Stimulated activated CD8-positive, alpha-beta memory T cell treated with anti-CD3 and anti-CD28 coated beads, Interleukin-2, amount 100 ng/mL, for 48 hours (primary cell): ENCODE results near the gene ELMO1.

Experiments used
- DNase-seq, 2 donors: peaks; one replicate each; pipeline ENCODE4 v3.0.0-alpha.2; 2020; ENCODE audit warnings: low read depth in 2 of 2

ELMO1 gene

DNA sequence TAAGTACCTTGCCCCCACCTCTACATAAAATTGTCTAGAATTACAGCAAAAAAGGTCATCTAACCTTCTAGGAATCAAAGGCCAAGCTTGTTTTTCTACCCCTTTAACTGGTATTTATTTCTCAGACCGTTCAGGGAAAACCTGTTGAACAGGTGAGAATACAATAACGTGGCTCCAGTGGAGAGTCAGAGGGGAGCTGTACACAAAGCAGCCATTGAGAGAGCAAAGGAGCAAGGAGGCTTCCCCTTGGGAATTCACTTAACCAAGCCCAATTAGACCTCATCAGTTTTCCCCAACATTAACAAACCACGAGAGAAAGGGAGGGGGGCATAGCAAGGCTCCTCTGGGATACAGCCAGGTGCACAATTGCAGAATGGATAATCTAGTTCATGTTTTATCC, 101.9 kb downstream of the ELMO1 start:
- DNase-seq = no peak

DNA sequence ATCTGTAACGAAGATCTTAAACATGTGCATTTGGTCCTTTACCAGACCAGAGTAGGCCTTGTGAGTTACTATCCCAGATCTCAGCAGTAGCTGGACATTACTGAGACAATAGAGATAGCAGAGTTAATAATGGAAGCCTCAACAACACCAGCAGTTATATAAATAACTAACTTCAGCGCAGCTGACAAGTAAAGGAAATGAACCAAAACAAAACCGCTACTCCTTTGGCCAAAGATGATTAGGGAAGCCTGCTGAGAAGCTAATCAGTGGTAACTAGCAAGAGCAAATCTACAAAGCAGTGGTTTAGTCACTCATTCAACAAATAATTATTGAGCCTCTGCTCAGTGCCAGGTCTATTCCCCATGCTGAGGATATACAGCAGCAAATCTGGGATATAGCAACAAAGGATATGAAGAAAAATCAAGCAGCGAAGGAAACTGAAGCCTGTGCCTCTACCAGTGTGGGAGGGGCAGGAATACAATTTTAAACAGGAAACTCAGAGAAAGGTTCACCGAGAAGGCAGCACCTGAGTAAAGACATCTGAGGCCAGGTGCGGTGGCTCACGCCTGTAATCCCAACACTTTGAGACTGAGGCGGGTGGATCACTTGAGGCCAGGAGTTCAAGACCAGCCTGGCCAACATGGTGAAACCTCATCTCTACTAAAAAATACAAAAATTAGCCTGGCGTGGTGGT, 103.6 kb downstream of the ELMO1 start:
- no peak for DNase-seq

DNA sequence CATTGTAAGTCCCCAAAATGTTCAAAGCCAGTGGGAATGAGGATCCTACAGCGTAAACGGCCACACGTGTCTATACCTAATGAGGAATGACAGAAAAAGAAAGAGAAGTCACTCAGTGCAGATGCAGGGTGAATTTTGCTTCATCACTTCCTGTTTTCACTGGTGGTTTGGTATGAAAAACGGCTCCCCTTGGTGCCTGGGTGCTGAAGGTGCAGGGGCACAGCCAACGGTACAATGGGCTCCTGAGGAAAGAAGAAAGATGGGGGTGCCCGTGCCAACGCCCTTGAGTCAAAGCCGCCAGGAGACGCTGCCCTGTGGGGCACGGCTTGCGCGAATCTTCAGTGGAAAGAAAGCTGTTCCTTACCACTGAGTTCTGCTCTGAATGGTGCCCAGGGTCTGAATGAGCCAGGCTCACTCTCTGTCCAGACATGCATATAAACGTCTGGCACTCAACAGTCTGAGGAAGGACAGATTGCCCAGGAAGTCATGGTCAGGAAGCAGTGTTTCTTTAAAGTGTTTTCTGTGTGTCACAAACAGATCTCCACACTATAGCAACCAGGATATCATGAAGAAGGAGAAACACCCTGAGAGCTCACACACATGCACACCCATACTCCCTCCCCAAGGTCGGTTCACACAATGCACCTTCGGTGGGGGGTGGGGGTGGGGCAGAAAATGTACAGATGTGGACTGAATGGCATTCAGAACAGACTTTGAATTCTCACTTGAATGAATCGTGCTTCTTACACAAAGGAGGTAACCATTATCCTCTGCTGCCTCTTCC, 105.8 kb downstream of the ELMO1 start:
- peak; percentile 41 to 54 for DNase-seq

DNA sequence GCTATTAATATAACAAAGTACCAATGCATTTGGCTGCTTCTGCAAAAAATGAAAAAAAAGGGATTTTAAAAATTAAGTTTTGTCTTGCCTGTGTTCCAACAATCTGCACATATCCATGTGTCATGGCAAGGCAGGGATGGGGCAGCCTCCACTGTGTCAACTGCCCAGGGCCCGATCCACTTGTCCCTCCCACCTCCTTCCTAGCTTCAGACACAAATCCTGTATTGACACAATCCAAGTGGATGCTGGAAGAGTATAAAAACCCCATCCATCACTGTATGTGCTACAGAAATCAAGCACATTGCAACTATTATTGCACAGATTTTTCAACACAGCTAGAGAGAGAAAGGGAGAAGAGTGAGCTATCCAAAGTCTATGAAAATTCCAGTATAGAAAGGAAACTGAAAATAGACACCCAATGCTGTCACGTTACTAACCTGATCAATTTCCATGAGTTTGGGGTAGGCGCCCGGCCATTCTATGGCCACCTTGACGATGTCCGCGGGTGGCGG, 106.4 kb downstream of the ELMO1 start:
- DNase-seq = no peak

DNA sequence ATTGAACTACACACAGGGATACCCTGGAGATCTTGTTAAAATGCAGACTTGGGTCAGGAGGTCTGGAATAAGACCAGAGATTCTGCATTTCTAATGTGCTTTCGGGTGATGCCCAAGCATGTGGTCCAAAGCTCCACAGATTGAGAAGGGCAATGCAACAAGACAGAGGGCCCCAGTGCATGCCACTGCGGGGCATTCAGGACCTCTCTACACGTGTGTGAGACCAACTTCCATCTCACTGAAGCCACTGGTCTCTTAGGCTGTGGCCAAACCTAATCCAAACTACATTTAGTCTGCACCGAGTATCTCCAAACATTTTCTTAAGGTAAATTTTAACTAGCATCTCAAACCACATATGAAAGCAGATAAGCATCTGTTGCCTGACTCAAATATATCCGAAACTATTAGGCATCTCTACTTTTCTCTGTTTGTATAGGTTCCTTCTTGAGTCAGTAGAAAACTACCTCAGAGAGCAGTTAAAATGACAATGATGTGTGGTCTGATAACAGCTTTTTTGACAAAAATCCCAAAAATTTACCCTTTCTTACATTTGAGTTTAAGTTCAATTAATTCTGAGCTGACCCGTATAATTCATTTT, 107.5 kb downstream of the ELMO1 start:
- no peak for DNase-seq

DNA sequence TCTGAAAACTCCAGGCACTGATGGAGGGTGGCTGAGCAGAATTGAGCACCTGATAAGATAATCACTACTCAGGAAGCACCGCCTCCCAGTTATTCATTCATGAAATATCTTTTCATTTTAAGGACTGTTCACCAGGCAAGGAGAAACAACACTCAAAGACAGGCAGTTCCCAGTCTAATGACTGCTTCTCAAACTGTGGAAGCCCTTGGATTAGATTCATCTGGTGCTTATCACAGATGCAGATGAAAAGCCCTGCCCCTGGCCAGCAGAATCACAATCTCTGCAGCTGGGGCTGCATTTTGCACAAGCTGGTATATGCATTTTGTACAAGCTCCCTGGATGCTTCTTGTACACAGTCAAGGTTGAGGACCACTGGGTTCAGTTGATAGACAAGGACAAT, 109.7 kb downstream of the ELMO1 start:
- DNase-seq = no peak

DNA sequence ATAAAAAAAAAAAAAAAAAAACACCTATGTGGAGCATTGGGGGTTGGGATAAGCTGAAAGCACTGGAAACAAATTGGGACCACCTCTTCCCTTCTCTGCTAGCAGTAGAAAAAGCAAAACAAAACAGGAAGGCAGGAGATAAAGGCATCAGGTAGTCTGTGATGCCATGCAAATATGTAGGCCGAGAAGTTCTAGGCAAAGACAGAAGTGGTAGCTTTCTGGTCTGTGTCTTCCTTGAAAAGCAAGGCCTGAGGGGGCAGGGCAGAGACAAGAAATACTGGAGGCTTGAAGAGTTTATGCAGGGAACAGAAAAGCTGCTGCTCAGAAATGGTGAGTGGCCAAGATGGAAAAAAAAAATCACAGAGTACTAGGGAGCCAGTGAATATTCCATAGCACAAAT, 111.1 kb downstream of the ELMO1 start:
- no peak for DNase-seq

DNA sequence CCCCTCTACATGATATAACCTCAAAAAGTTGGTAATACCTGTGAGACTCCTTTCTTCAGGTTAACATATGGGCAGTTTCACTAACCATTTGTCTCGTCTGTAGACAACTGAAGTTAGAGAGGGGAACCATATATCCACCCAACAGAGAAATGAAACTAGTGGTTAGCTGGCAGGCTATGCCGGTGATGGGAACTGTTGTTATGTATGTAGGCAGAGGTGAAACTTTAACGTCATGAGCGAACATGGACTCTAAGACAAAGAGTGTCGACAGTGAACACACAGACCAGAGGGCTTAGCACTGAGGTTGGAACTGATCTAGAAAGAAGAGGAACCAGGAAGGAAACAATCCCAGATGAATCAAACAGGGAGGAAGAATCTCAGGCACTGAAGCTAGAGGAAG, 112.4 kb downstream of the ELMO1 start:
- no peak for DNase-seq

DNA sequence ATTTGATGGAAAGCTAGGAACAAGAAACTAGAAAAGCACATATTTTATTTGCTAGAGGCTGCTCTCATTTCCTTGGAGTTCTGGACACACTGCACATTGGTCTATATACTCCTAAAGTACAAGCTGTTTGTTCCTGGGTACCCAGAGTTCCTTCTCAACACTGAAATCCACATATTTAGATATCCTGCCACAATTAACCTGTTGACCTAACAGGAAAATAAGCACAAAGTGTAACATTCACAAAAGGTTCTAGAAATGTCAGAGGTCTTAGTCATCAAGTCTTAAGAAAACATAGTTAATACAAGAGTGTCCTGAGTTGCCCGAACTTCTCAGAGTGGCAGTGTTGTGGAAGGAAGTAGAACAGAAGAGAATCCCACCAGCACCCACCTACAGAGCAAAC, 115.6 kb downstream of the ELMO1 start:
- no peak for DNase-seq

DNA sequence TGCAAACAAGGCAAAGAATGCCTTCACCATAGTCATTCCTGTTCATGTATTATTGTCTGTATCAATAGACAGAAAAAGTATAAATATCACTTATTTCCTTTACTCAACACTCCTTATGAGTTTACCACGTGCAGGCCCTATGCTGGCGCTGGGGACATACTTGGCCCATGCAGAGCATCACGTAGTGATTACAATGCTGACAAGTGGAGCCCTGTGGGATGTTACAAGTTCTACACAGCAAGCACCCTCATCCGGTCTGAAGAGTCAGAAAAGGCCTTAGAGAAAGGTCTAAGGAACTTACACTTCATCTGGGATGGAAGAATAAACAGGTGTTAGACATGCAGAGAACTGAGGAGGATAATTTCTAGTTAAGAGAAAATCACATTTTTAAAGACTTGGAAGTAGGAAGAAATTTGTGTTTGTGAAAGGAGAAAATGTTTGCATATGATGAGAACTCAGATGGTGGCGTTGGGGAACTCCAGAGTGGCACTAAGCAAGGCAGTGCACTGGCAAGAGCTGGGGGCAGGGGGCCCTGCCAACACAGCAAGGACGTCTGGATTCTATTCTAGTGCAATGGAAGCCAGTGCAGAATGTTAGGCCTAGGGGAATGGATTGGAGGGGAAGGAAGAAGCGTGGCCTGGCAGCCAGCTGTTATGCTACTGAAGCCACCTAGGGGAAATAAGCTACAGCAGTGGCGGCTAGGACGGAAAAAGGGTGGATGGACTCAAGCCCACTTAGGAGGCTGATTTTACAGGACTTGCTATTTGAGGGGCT, 116.2 kb downstream of the ELMO1 start:
- no peak for DNase-seq

DNA sequence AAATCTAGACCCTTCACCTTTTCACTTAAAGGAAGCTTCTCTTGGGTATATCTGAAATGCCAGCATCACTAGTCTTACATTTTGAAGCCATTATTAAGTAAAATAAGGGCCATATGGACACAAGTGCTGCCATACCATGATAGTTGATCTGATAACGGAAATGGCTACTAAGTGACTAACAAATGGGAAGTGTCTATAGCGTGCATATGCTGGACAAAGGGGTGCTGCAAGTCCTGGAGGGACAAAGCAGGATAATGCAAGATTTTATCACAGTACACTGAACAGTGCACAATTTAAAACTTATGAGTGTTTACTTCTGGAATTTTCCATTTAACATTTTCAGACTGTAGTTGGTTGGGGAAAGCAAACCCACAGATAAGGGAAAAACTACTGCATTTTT, 117.9 kb downstream of the ELMO1 start:
- DNase-seq = no peak

DNA sequence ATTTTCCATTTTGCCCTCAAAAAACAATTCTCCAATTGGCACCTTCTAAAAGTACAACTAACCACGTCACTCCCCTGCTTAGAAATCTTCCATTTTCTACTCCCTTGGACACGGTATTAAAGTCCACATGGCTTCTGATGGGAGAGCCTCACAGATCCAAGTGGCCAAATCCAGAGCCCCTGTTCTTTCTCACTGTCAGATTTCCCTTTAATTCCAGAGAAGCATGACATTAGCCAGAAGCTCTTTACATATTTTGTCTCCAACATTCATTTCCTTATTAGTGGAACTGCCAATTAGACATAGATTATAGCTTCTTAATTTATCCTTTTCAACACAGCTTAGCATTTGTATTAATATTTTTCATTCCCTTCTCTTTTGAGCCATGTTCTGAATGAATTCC, 118.7 kb downstream of the ELMO1 start:
- no peak for DNase-seq

DNA sequence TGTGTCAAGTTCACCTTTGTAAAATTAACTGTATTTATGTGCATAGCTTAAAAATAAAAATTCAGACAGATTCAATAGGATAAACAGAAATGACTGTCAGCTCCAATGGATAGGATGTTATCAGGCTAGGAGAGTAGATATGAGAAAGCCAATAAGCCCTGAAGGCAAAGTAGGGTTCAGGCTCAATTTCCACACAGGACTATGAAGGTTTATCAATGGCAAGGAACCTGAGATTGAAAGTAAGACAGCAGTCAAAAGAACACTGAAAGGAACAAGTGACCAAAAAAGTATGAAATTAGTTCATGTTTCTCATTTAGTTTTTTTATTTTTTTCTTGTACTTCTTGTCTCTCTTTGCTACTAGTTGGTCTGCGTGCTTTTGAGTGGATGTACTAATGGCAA, 121.4 kb downstream of the ELMO1 start:
- no peak for DNase-seq

DNA sequence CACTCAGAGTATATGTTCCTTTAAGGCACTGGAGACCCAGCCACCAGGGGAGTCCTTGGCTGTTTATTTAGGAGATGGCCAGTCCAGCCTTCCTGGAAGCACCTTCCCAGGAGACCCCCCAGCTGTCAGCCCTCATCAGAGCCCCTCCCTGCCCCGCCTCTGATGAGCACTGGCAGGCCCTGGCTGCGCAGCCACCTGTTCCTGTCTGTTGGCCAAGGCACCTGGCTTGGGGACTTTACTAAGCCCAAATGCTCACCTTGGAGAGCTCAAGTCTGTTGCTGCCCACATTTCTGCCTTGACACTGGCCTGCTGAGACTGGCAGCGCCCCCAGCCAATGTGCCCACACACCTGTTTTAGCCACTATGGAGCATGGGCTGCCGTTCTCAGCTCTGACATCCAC, 124.7 kb downstream of the ELMO1 start:
- no peak for DNase-seq

DNA sequence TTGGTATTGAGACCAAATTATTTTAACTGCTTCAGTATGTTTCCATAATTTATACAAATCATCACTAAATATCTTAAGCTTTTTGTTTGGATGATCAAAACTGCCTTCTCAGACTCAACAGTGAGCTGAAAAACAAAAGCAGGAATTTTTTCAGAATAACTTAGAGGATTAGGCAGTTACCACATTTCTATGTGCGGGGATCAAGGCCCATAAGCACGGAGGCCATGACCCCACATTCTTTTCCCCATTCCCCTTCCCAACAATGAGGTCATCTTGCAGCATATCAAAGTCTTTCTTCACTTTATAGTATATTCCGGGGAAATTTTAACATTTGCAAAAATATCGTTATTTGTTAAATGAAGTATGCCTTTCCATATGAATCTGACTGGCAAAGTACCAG, 125.8 kb downstream of the ELMO1 start:
- no peak for DNase-seq

DNA sequence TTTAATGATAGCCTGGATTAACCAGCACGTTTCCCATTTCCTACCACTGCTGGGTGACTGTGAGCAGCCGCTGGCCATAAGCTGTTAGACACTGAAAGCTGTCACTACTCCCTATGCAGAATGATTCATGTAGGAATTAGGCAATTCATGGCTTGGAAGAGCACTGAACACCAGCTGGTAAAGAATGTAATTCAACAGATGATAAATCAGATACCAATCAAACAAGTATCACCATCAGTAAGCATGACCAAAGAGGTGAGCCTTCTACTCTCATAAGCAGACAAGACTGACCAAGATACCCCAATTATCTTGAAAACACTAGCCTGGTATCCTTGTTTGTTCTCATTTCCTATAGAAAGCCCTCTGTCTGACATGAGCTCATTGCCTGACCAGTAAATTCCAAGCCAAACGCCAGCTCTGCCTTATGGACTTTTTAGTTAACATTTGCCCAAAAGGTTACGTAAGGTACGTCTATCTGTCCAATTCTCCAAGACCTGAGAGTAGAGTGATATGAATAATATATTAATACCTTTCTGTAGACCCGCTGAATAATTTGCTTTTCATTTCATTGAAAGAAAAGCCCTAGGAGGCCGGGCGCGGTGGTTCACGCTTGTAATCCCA, 127.7 kb downstream of the ELMO1 start:
- DNase-seq = no peak

DNA sequence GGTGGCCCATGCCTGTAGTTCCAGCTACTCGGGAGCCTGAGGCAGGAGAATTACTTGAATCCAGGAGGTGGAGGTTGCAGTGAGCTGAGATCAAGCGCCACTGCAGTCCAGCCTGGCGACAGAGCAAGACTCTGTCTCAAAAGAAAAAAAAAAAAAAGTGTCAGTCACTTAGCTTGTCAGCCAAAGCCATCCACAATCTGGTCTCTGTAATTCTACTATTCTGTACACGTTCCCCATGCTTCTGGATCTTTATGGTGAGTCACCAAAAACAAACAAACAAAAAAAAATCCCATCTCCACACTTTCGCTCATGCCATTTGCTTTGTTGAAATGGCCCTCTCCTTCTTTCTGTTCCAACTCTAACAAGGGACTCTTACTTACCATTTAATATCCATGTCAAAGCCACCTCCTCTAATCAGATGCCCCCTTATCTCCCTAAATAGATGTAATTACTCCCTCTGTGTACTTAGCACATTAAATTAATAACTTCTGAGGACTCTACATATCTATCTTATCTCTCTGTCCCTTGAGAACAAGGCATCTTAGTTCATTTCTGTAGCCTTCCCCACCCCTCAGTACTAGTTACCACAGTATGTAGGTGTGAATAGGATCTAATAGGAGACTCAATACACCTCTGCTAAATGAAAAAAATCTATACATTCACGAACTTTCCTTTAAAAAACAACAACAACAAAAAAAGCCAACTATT, 128.4 kb downstream of the ELMO1 start:
- no peak for DNase-seq

DNA sequence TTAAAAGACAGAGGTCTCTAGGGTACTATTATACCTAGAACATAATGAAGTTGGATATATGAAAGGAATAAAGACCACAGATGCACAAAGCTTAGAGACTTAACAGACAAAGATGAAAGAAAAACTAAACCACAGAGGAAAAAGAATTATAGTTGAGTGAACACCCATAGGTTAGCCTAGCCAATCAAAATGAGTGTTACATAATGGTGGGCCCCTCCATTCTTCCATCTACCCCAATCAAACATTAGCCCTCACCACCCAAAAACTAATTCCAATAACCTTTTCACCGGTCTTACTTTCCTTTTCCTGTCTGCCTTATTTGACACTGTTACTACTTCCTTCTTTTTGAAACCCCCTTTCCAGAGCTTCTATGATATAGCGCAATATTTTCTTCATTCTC, 130.1 kb downstream of the ELMO1 start:
- no peak for DNase-seq

DNA sequence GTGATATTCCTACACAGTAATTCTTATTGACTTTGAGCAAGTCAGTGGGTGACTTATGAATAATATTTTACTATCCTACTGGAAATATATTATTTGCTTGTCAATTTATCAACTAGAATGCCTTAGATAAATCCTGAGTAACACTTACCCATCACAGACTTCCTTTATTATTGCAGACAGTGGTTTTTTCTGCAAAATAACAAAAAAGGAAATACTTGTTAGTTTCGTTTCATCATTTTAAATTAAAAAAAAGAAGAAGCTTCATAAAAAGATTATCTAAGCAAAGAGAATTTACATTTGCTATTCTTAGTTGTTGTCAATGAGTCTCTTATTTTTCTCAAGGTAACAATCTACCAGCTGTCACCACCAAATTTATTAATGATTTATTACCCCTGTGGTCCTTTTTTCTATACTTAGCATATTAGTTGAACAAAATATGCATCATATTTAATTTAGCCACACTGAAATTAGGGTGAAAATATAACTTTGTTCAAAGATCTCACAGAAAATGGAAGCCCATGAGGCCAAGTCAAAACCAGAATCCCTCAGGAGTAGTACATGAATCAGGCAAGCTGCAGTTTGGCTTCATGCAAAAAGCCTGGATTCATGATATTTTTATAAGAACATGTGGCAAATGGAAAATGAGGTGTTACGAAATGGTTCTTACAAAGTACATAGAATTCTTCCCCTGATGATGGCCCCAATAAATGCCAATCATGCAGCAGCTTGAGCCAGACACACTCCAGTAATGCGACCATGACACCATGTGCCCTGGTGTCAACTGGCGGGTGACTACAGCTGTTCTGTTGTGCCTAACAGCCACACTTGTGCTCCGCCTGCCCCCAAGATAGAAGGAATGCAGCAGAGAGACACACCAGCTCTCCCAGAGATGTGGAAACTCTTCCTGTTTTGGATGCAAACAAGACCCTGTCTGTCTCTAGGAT, 132.6 kb downstream of the ELMO1 start:
- no peak for DNase-seq

DNA sequence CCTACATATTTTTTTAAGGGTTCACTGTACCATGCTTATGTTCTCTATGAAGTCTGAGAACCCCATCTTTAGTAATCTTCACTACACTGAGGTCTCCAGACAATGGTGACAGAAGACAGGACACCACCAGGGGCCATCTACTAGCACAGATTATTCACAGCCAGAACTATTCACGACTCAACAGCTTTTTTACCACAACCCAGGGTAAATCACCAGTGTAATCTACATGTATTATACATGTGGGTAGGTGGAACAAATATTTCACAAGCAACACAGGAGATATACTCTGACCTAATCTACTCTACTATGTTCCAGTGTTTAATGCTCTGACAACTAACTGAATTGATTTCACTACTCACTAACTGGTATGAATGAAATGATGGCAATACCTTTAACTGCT, 136.1 kb downstream of the ELMO1 start:
- DNase-seq = no peak
